GM12878 (cell line): ENCODE data around the gene BCAS3. TPM values are rescaled to one million over a fixed set of nuclear protein-coding genes. Genes with fewer than 3 reads are reported as not detected.

Source experiments
- ATAC-seq: fragments of 200-7000 bp; cut with Tn5 transposase; 3 replicates; pipeline ENCODE4 v1.9.1; 2020; ENCODE audit warnings: mild to moderate bottlenecking, moderate library complexity
- BruUV-seq: library from RNA; stranded (reverse); fragments of 400-500 nt; replicated peaks from 2 replicates; lab custom pipeline; 2021; lab: Mats Ljungman, UMichigan
- CTCF ChIA-PET: fragments of 300-600 bp; sonication (Branson Sonifier 250); formaldehyde crosslinking; extraction: SDS; loops from one replicate; lab custom pipeline; 2021; ENCODE audit warnings: inconsistent platforms; lab: Yijun Ruan, JAX
- POLR2A ChIA-PET: fragments of 350-600 bp; formaldehyde crosslinking; extraction: SDS; loops from one replicate; lab custom pipeline; 2021; ENCODE audit warnings: inconsistent platforms; lab: Charles Lee
- RAD21 ChIA-PET: fragments of 300-600 bp; sonication (Branson Sonifier 250); formaldehyde crosslinking; loops from one replicate; lab custom pipeline; 2023; ENCODE audit warnings: antibody characterized with exemption; ENCODE audit not compliant: unreplicated experiment; lab: Charles Lee
- SMC1A ChIA-PET: fragments of 300-600 bp; sonication (Branson Sonifier 250); formaldehyde crosslinking; loops from one replicate; lab custom pipeline; 2023; ENCODE audit not compliant: unreplicated experiment, uncharacterized antibody; lab: Charles Lee
- DNase-seq: peaks from one replicate; pipeline ENCODE4 v3.0.0-alpha.2; 2011; ENCODE audit warnings: low read depth, low spot score
- FAIRE-seq: peaks from 3 replicates; lab custom pipeline; 2011; peaks lifted over from hg19 to GRCh38; lab: Jason Lieb, UNC
- H2AFZ ChIP-seq: 2 replicates; pipeline ENCODE4 v1.6.0; 2011; ENCODE audit warnings: low read depth, low read length, control low read depth; ENCODE audit not compliant: control insufficient read depth
- H3K27ac ChIP-seq: 2 replicates; pipeline ENCODE4 v1.5.1; 2011; ENCODE audit warnings: control low read depth; ENCODE audit not compliant: control insufficient read depth, insufficient read depth
- H3K27me3 ChIP-seq, 2 experiments: replicated peaks in 1 of 2; 2 replicates each; pipeline versions ENCODE4 v1.6.0 to v1.6.1; 2011; ENCODE audit warnings: low read length in 1 of 2; ENCODE audit not compliant: control insufficient read depth in 2 of 2, insufficient read depth in 2 of 2
- H3K36me3 ChIP-seq, 2 experiments: 2 replicates each; pipeline ENCODE4 v1.5.1; 2011; ENCODE audit warnings: low read length in 1 of 2; ENCODE audit not compliant: control insufficient read depth in 2 of 2, insufficient read depth in 2 of 2
- H3K4me1 ChIP-seq: 2 replicates; pipeline ENCODE4 v1.6.1; 2011; ENCODE audit warnings: mild to moderate bottlenecking, low read length, moderate library complexity, mixed read lengths; ENCODE audit not compliant: control insufficient read depth, insufficient read depth
- H3K4me2 ChIP-seq: 2 replicates; pipeline ENCODE4 v1.6.0; 2011; ENCODE audit warnings: control low read depth; ENCODE audit not compliant: control insufficient read depth, insufficient read depth
- H3K4me3 ChIP-seq: fragments of 200-600 bp; sonication (generic); 2 replicates; pipeline ENCODE4 v1.5.1; 2016
- H3K79me2 ChIP-seq: 2 replicates; pipeline ENCODE4 v1.6.0; 2011; ENCODE audit warnings: low read length; ENCODE audit not compliant: control insufficient read depth, insufficient read depth
- H3K9ac ChIP-seq: 2 replicates; pipeline ENCODE4 v1.8.0; 2011; ENCODE audit warnings: low read length, control low read depth, mixed read lengths; ENCODE audit not compliant: control insufficient read depth, insufficient read depth
- H3K9me3 ChIP-seq: replicated peaks from 3 replicates; pipeline ENCODE4 v1.5.1; 2011; ENCODE audit warnings: mild to moderate bottlenecking, low read length; ENCODE audit not compliant: control insufficient read depth, insufficient read depth
- H4K20me1 ChIP-seq: 2 replicates; pipeline ENCODE4 v1.6.0; 2011; ENCODE audit not compliant: control insufficient read depth, insufficient read depth
- EGR1 ChIP-seq, 2 experiments: IDR thresholded peaks; 1 replicate in 1 of 2; 2 replicates in 1 of 2; pipeline ENCODE4 v1.6.1; 2011 to 2012; ENCODE audit warnings: low read depth in 2 of 2, low read length in 2 of 2, borderline replicate concordance in 1 of 2, mild to moderate bottlenecking in 1 of 2, moderate library complexity in 1 of 2
- ELK1 ChIP-seq: IDR thresholded peaks from 2 replicates; pipeline ENCODE4 v1.6.1; 2012; ENCODE audit warnings: low read depth, low read length, improper control_type of control experiment
- ESRRA ChIP-seq: IDR thresholded peaks from 2 replicates; pipeline ENCODE4 v1.6.1; 2012; ENCODE audit warnings: mild to moderate bottlenecking, low read length, improper control_type of control experiment
- FOXK2 ChIP-seq: fragments of 450-650 bp; IDR thresholded peaks from 2 replicates; pipeline ENCODE4 v1.6.1; 2017; ENCODE audit warnings: mild to moderate bottlenecking, moderate library complexity
- HDGF ChIP-seq: fragments of 450-650 bp; IDR thresholded peaks from 2 replicates; pipeline ENCODE4 v1.6.1; 2016; ENCODE audit warnings: antibody characterized with exemption
- IKZF1 ChIP-seq: fragments of 450-650 bp; conservative IDR thresholded peaks from 2 replicates; pipeline ENCODE4 v1.6.1; 2017; ENCODE audit warnings: antibody characterized with exemption, mild to moderate bottlenecking
- MEF2A ChIP-seq: IDR thresholded peaks from 2 replicates; pipeline ENCODE4 v1.6.1; 2011; ENCODE audit warnings: low read depth, mild to moderate bottlenecking, low read length, moderate library complexity; ENCODE audit not compliant: insufficient read depth
- MEF2B ChIP-seq: fragments of 450-650 bp; IDR thresholded peaks from 2 replicates; pipeline ENCODE4 v1.6.1; 2018; ENCODE audit warnings: mild to moderate bottlenecking, moderate library complexity; ENCODE audit not compliant: partially characterized antibody, poor library complexity, severe bottlenecking
- NFXL1 ChIP-seq: fragments of 450-650 bp; IDR thresholded peaks from 2 replicates; pipeline ENCODE4 v1.6.1; 2017; ENCODE audit warnings: antibody characterized with exemption, mild to moderate bottlenecking, borderline replicate concordance
- POU2F2 ChIP-seq: IDR thresholded peaks from 3 replicates; pipeline ENCODE4 v1.6.1; 2011; ENCODE audit warnings: low read depth, mild to moderate bottlenecking, low read length, borderline replicate concordance
- RB1 ChIP-seq: fragments of 450-650 bp; formaldehyde crosslinking; IDR thresholded peaks from 2 replicates; pipeline ENCODE4 v1.6.1; 2017; ENCODE audit warnings: mild to moderate bottlenecking, borderline replicate concordance
- SIN3A ChIP-seq: IDR thresholded peaks from 2 replicates; pipeline ENCODE4 v1.6.1; 2012; ENCODE audit warnings: low read depth, low read length, improper control_type of control experiment
- SIX5 ChIP-seq: IDR thresholded peaks from 2 replicates; pipeline ENCODE4 v1.6.1; 2011; ENCODE audit warnings: mild to moderate bottlenecking, low read depth, low read length, moderate library complexity; ENCODE audit not compliant: severe bottlenecking
- SPI1 ChIP-seq: IDR thresholded peaks from 2 replicates; pipeline ENCODE4 v1.6.1; 2011; ENCODE audit warnings: low read depth, mild to moderate bottlenecking, low read length, moderate library complexity, borderline replicate concordance; ENCODE audit not compliant: insufficient read depth
- USF1 ChIP-seq: IDR thresholded peaks from 2 replicates; pipeline ENCODE4 v1.6.1; 2011; ENCODE audit warnings: borderline replicate concordance, low read depth, mild to moderate bottlenecking, moderate library complexity, mixed read lengths, low read length; ENCODE audit not compliant: insufficient read depth; ENCODE audit errors: extremely low read length
- ZNF217 ChIP-seq: fragments of 450-650 bp; IDR thresholded peaks from 2 replicates; pipeline ENCODE4 v1.6.1; 2017; ENCODE audit warnings: antibody characterized with exemption, mild to moderate bottlenecking
- WGBS: methylation state at CpG from one replicate; pipeline ENCODE4 v1.1.6; 2016; ENCODE audit warnings: low lambda C conversion rate; ENCODE audit not compliant: insufficient replicate concordance, insufficient coverage; ENCODE audit errors: missing lambda C conversion rate; 5-methylcytosine and 5-hydroxymethylcytosine counted together
- in situ Hi-C: fragments of 300-500 bp; cut with MboI; formaldehyde crosslinking; loops from 9 replicates; pipeline ENCODE4 v1.14.3; 2018; ENCODE audit warnings: mixed read lengths
- intact Hi-C: fragments of 100-400 bp; cut with micrococcal nuclease; formaldehyde crosslinking; loops from one replicate; pipeline ENCODE4 v1.14.2; 2022; ENCODE audit not compliant: unreplicated experiment
- polyA plus RNA-seq, 11 experiments: library from polyadenylated mRNA; depleted of rRNA in 4 of 11; unstranded in 6 of 11; stranded (reverse) in 5 of 11; fragments of >200 nt; fragmentation: Nextera tagmentation in 4 of 11; fragmentation: Illumina TruSeq in 1 of 11; extraction: Ambion mirVana in 4 of 11; extraction: Trizol in 1 of 11; gene quantifications; 1 replicate in 1 of 11; 2 replicates in 10 of 11; pipeline versions ENCODE4 v1.2.1 to v1.2.3, GENCODE V29; 2011 to 2016; ENCODE audit warnings: inconsistent platforms in 2 of 11, missing spikeins in 2 of 11, low read depth in 1 of 11
- total RNA-seq, 4 experiments: library from RNA; depleted of rRNA in 3 of 4; stranded (reverse); fragments of >200 nt in 3 of 4; fragmentation: Illumina TruSeq in 1 of 4; extraction: Trizol in 1 of 4; gene quantifications; 2 replicates each; pipeline versions ENCODE4 v1.2.1 to v1.2.3, GENCODE V29; 2013 to 2021

Gene BCAS3
- total and polyA plus RNA-seq, 10 of the 15 experiments (the other 5 are each of a cell fraction or from before 2014, with no cell fraction given): 2.1 to 11.0 (median 6.6) TPM

- no peaks in the 10 kb centered on the region for H3K27me3 ChIP-seq
- H3K4me3 ChIP-seq: no peak overlapping the region
- no peak overlapping the region for H3K4me2 ChIP-seq
- no peaks in the 10 kb centered on the region for H3K79me2 ChIP-seq
- no peak overlapping the region for H2AFZ ChIP-seq
- ATAC-seq: no peak
- TF ChIP-seq NFXL1 (no peak), ESRRA (no peak), SPI1 (no peak), FOXK2 (no peak), HDGF (no peak), MEF2B (no peak)
- RAD21 ChIA-PET: no interaction called here
- intact Hi-C loops: no loop called here
- H4K20me1 ChIP-seq: no peaks in the 10 kb centered on the region
- no peak for FAIRE-seq
- no TSS peak for BruUV-seq
- H3K9ac ChIP-seq: no peak overlapping the region
- POLR2A ChIA-PET: no interaction called here
- 35% methylated on average over 6 of the region's 6 CpGs for WGBS
- no peak for DNase-seq
- no peaks in the 10 kb centered on the region for H3K36me3 ChIP-seq
- SMC1A ChIA-PET: interaction anchor here (0.6 to 1.3 kb wide), 3 partner anchors 17 to 44 kb away, joined by 3 read pairs; no protein-coding TSS in a partner anchor
- no peak overlapping the region for H3K27ac ChIP-seq
- in situ Hi-C loops: no loop called here
- CTCF ChIA-PET: interaction anchor here (0.7 kb wide), 2 partner anchors 9 to 1942 kb away, joined by 3 read pairs; no protein-coding TSS in a partner anchor
- no peaks in the 10 kb centered on the region for H3K9me3 ChIP-seq
- H3K4me1 ChIP-seq: no peaks in the 10 kb centered on the region
These were observed 530.9 kb downstream of the BCAS3 start for GRCh38 chr17:61208301-61209105.

- H3K36me3 ChIP-seq: no peaks in the 10 kb centered on the region
- intact Hi-C loops (no loop called here), in situ Hi-C loops (no loop called here)
- H4K20me1 ChIP-seq: no peaks in the 10 kb centered on the region
- no peak for FAIRE-seq
- BruUV-seq: no TSS peak
- no peaks in the 10 kb centered on the region for H3K4me1 ChIP-seq
- RAD21 ChIA-PET: no interaction called here
- no peak overlapping the region for H3K27ac ChIP-seq
- CTCF ChIA-PET: interaction anchor here (0.7 kb wide), 1 partner anchor 1942 kb away, joined by 3 read pairs; no protein-coding TSS in a partner anchor
- no peak overlapping the region for H3K4me3 ChIP-seq
- no peak for ATAC-seq
- no peak for DNase-seq
- POLR2A ChIA-PET: no interaction called here
- no peak overlapping the region for H3K9ac ChIP-seq
- no peaks in the 10 kb centered on the region for H3K79me2 ChIP-seq
- SMC1A ChIA-PET: interaction anchor here (0.6 to 1.3 kb wide), 2 partner anchors 17 to 43 kb away, joined by 3 read pairs; no protein-coding TSS in a partner anchor
- H2AFZ ChIP-seq: no peak overlapping the region
- H3K27me3 ChIP-seq: no peaks in the 10 kb centered on the region
- 26% methylated on average over 4 of the region's 4 CpGs for WGBS
- no peak overlapping the region for H3K4me2 ChIP-seq
- H3K9me3 ChIP-seq: no peaks in the 10 kb centered on the region
- TF ChIP-seq SIX5 (no peak), POU2F2 (no peak), ELK1 (no peak), ZNF217 (no peak), RB1 (no peak), SIN3A (no peak), USF1 (no peak), EGR1 (IDR thresholded peaks at IDR 0.05; ENCODE audit: borderline replicate concordance in 1 of 2, low read depth in 2 of 2, low read length in 2 of 2) (no peak), IKZF1 (no peak), MEF2A (no peak)
These were observed 531.4 kb downstream of the BCAS3 start for GRCh38 chr17:61209106-61209439.
